Measurements from ENCODE around the gene CMSS1.

CMSS1 gene

GRCh38 chr3:99877031-99877579 is 59.4 kb downstream of the CMSS1 start:
- no peak for DNase-seq

GRCh38 chr3:99878005-99878404 is 60.3 kb downstream of the CMSS1 start:
- DNase-seq = no peak

GRCh38 chr3:99879275-99879674 is 61.6 kb downstream of the CMSS1 start:
- no peak for DNase-seq

- no peak for DNase-seq
Observed at GRCh38 chr3:99881121-99881524, 63.5 kb downstream of the CMSS1 start.

GRCh38 chr3:99882436-99883137 is 64.9 kb downstream of the CMSS1 start:
- DNase-seq = no peak

- DNase-seq = no peak
Observed at GRCh38 chr3:99883138-99883461, 65.4 kb downstream of the CMSS1 start.

- no peak for DNase-seq
Observed at GRCh38 chr3:99883693-99884092, 66.0 kb downstream of the CMSS1 start.

GRCh38 chr3:99884484-99884883 is 66.8 kb downstream of the CMSS1 start:
- no peak for DNase-seq

- no peak for DNase-seq
Observed at GRCh38 chr3:99885085-99885484, 67.4 kb downstream of the CMSS1 start.

GRCh38 chr3:99885851-99886250 is 68.2 kb downstream of the CMSS1 start:
- DNase-seq = no peak

- no peak for DNase-seq
Observed at GRCh38 chr3:99891610-99892285, 74.1 kb downstream of the CMSS1 start.

- DNase-seq = no peak
Observed at GRCh38 chr3:99892332-99892731, 74.7 kb downstream of the CMSS1 start.

- no peak for DNase-seq
Observed at GRCh38 chr3:99895131-99895696, 77.6 kb downstream of the CMSS1 start.

GRCh38 chr3:99895703-99896441 is 78.2 kb downstream of the CMSS1 start:
- DNase-seq = no peak

- no peak for DNase-seq
Observed at GRCh38 chr3:99896482-99896881, 78.8 kb downstream of the CMSS1 start.

GRCh38 chr3:99899603-99900002 is 81.9 kb downstream of the CMSS1 start:
- no peak for DNase-seq

- no peak for DNase-seq
Observed at GRCh38 chr3:99900248-99900647, 82.6 kb downstream of the CMSS1 start.

- DNase-seq = no peak
Observed at GRCh38 chr3:99901200-99901926, 83.7 kb downstream of the CMSS1 start.

- no peak for DNase-seq
Observed at GRCh38 chr3:99902091-99902490, 84.4 kb downstream of the CMSS1 start.

- no peak for DNase-seq
Observed at GRCh38 chr3:99903869-99904268, 86.2 kb downstream of the CMSS1 start.

GRCh38 chr3:99907959-99908544 is 90.4 kb downstream of the CMSS1 start:
- DNase-seq = no peak
